ENCODE results near the gene NOS1.
"Not testable (repeated sequence)": the region's sequence is repeated elsewhere in the genome, so short reads cannot be mapped to it uniquely, and the experiment has no call there.

The NOS1 gene

GRCh38 chr12:117402363-117402762, 40.9 kb upstream of the NOS1 start:
- ChIA-PET POLR2A (no interaction called here), CTCF (interaction anchor here (1.0 kb wide), 1 partner anchor 187 kb away, joined by 3 read pairs; no protein-coding TSS in a partner anchor)
- no peak overlapping the region for H3K4me3 ChIP-seq (ENCODE audit: low read depth, low read length)
- no peak for DNase-seq (ENCODE audit: low read depth, low spot score)
- no peak for TF ChIP-seq CTCF (IDR thresholded peaks at IDR 0.05; ENCODE audit: insufficient read depth, low read length, missing control alignments)

- POLR2A ChIA-PET = no interaction called here
- CTCF ChIA-PET = no interaction called here
- H3K4me3 ChIP-seq (ENCODE audit: low read depth, low read length) = no peak overlapping the region
- no peak for DNase-seq (ENCODE audit: low read depth, low spot score)
- TF ChIP-seq CTCF (IDR thresholded peaks at IDR 0.05; ENCODE audit: insufficient read depth, low read length, missing control alignments) = no peak
These were observed 39.5 kb upstream of the NOS1 start for GRCh38 chr12:117400912-117401311.

- CTCF ChIA-PET; H3K4me3 ChIP-seq (ENCODE audit: low read depth, low read length); DNase-seq (ENCODE audit: low read depth, low spot score): not testable (repeated sequence)
- POLR2A ChIA-PET = interaction anchor here (0.5 kb wide), 1 partner anchor 256 kb away, joined by 3 read pairs; no protein-coding TSS in a partner anchor
These were observed 37.1 kb upstream of the NOS1 start for GRCh38 chr12:117398482-117398881.

- ChIA-PET POLR2A (no interaction called here), CTCF (no interaction called here)
- no peak for TF ChIP-seq CTCF (IDR thresholded peaks at IDR 0.05; ENCODE audit: insufficient read depth, low read length, missing control alignments)
- H3K4me3 ChIP-seq (ENCODE audit: low read depth, low read length) = no peak overlapping the region
- DNase-seq (ENCODE audit: low read depth, low spot score) = no peak
These were observed 34.3 kb upstream of the NOS1 start for GRCh38 chr12:117395766-117396165.

GRCh38 chr12:117394491-117394890, 33.1 kb upstream of the NOS1 start:
- H3K4me3 ChIP-seq (ENCODE audit: low read depth, low read length) = no peak overlapping the region
- POLR2A ChIA-PET = no interaction called here
- no peak for TF ChIP-seq CTCF (IDR thresholded peaks at IDR 0.05; ENCODE audit: insufficient read depth, low read length, missing control alignments)
- CTCF ChIA-PET = interaction anchor here (0.9 to 1.5 kb wide), 2 partner anchors 443 to 455 kb away, joined by 3 read pairs; no protein-coding TSS in a partner anchor
- DNase-seq (ENCODE audit: low read depth, low spot score) = no peak

GRCh38 chr12:117393656-117394055, 32.2 kb upstream of the NOS1 start:
- no peak for TF ChIP-seq CTCF (IDR thresholded peaks at IDR 0.05; ENCODE audit: insufficient read depth, low read length, missing control alignments)
- H3K4me3 ChIP-seq (ENCODE audit: low read depth, low read length) = no peak overlapping the region
- CTCF ChIA-PET = interaction anchor here (1.5 kb wide), 1 partner anchor 456 kb away, joined by 3 read pairs; no protein-coding TSS in a partner anchor
- POLR2A ChIA-PET = no interaction called here
- no peak for DNase-seq (ENCODE audit: low read depth, low spot score)

- no peak overlapping the region for H3K4me3 ChIP-seq (ENCODE audit: low read depth, low read length)
- CTCF ChIA-PET = no interaction called here
- POLR2A ChIA-PET = no interaction called here
- DNase-seq (ENCODE audit: low read depth, low spot score) = no peak
- no peak for TF ChIP-seq CTCF (IDR thresholded peaks at IDR 0.05; ENCODE audit: insufficient read depth, low read length, missing control alignments)
These were observed 29.4 kb upstream of the NOS1 start for GRCh38 chr12:117390866-117391265.

Data from AG04449 (cell line).